ENCODE measurements around the gene STARD9.

Gene STARD9

GRCh38 chr15:42681119-42681518 lies 105.7 kb downstream of the STARD9 start:
- no peak for TF ChIP-seq CTCF (IDR thresholded peaks at IDR 0.05; ENCODE audit: low read depth, low read length, missing control alignments)
- no peak overlapping the region for H3K4me3 ChIP-seq (replicated peaks; ENCODE audit: low read depth, low read length)
- DNase-seq (ENCODE audit: extremely low read depth, low read depth), result no peak

DNA sequence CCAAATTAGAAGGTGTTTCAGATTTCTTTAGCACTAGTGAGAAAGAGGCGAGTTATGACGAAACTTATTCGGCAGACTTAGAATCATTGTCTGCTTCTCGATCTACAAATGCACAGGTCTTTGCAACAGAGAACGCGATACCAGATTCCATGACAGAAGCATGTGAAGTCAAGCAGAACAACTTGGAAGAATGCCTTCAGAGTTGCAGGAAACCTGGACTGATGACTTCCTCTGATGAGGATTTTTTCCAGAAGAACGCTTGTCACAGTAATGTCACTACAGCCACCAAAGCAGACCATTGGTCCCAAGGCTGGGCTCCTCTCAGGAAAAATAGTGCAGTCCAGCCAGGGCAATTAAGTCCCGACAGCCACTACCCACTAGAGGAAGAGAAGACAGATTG lies 110.9 kb downstream of the STARD9 start:
- DNase-seq (ENCODE audit: extremely low read depth, low read depth), result no peak
- TF ChIP-seq CTCF (IDR thresholded peaks at IDR 0.05; ENCODE audit: low read depth, low read length, missing control alignments), result no peak
- H3K4me3 ChIP-seq (replicated peaks; ENCODE audit: low read depth, low read length), result no peak overlapping the region

DNA sequence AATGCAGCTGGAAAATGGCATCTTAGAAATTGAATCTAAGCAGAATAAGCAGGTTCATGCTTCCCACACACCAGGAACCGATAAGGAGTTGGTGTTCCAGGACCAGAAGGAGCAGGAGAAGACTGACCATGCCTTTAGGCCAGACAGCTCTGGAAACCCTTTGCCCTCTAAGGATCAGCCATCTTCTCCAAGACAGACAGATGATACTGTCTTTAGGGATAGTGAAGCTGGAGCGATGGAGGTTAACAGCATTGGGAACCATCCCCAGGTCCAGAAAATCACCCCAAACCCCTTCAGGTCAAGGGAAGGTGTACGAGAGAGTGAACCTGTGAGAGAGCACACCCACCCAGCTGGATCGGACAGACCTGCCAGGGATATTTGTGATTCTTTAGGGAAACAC lies 112.3 kb downstream of the STARD9 start:
- no peak for TF ChIP-seq CTCF (IDR thresholded peaks at IDR 0.05; ENCODE audit: low read depth, low read length, missing control alignments)
- H3K4me3 ChIP-seq (replicated peaks; ENCODE audit: low read depth, low read length), result no peak overlapping the region

GRCh38 chr15:42688301-42688700 lies 112.9 kb downstream of the STARD9 start:
- TF ChIP-seq CTCF (IDR thresholded peaks at IDR 0.05; ENCODE audit: low read depth, low read length, missing control alignments), result no peak
- no peak overlapping the region for H3K4me3 ChIP-seq (replicated peaks; ENCODE audit: low read depth, low read length)
- no peak for DNase-seq (ENCODE audit: extremely low read depth, low read depth)

More for the DNA sequence above, 112.3 kb downstream of the STARD9 start:
- no peak for DNase-seq (ENCODE audit: extremely low read depth, low read depth)

DNA sequence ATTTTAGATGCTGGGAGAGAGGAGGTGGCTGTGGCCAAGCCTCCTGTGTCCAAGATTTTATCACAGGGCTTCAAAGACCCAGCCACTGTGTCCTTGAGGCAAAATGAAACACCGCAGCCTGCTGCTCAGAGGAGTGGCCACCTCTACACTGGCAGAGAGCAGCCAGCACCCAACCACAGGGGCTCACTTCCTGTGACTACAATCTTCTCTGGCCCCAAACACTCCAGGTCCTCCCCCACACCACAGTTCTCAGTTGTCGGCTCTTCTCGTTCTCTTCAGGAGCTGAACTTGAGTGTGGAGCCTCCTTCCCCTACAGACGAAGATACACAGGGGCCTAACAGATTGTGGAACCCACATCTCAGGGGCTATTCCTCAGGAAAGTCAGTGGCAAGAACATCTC lies 115.9 kb downstream of the STARD9 start:
- TF ChIP-seq CTCF (IDR thresholded peaks at IDR 0.05; ENCODE audit: low read depth, low read length, missing control alignments), result no peak
- no peak for DNase-seq (ENCODE audit: extremely low read depth, low read depth)
- H3K4me3 ChIP-seq (replicated peaks; ENCODE audit: low read depth, low read length), result no peak overlapping the region

DNA sequence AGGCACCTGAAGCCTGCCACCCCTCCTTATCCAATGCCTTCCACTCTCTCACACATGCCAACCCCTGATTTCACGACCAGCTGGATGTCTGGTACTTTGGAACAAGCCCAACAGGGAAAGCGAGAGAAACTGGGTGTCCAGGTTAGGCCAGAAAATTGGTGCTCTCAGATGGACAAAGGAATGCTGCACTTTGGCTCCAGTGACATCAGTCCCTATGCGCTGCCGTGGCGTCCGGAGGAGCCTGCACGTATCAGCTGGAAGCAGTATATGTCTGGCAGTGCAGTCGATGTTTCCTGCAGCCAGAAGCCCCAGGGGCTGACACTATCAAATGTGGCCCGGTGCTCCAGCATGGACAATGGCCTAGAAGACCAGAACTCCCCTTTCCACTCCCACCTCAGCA lies 116.4 kb downstream of the STARD9 start:
- DNase-seq (ENCODE audit: extremely low read depth, low read depth), result no peak
- TF ChIP-seq CTCF (IDR thresholded peaks at IDR 0.05; ENCODE audit: low read depth, low read length, missing control alignments), result no peak
- H3K4me3 ChIP-seq (replicated peaks; ENCODE audit: low read depth, low read length), result no peak overlapping the region

- DNase-seq (ENCODE audit: extremely low read depth, low read depth), result no peak
- TF ChIP-seq CTCF (IDR thresholded peaks at IDR 0.05; ENCODE audit: low read depth, low read length, missing control alignments), result no peak
- H3K4me3 ChIP-seq (replicated peaks; ENCODE audit: low read depth, low read length), result no peak overlapping the region
Observed at GRCh38 chr15:42692536-42692935, 117.1 kb downstream of the STARD9 start.
